GM03348 (cell line): ENCODE results near the gene ALKBH2.
"Not testable (repeated sequence)": the region's sequence is repeated elsewhere in the genome, so short reads cannot be mapped to it uniquely, and the experiment has no call there.

ENCODE experiments used
- DNase-seq: peaks from one replicate; pipeline ENCODE4 v3.0.0; 2012; ENCODE audit warnings: low spot score

The ALKBH2 gene

GRCh38 chr12:109065853-109066193 is 27.4 kb downstream of the ALKBH2 start:
- no peak for DNase-seq

GRCh38 chr12:109065154-109065852 is 28.0 kb downstream of the ALKBH2 start:
- no peak for DNase-seq

- no peak for DNase-seq
These were observed 29.1 kb downstream of the ALKBH2 start for GRCh38 chr12:109064143-109064542.

GRCh38 chr12:109058773-109059172 is 34.5 kb downstream of the ALKBH2 start:
- DNase-seq: no peak

GRCh38 chr12:109057376-109057775 is 35.9 kb downstream of the ALKBH2 start:
- DNase-seq: no peak

GRCh38 chr12:109056891-109057290 is 36.4 kb downstream of the ALKBH2 start:
- DNase-seq: no peak

GRCh38 chr12:109054520-109054919 is 38.8 kb downstream of the ALKBH2 start:
- DNase-seq: no peak

- not testable (repeated sequence) for DNase-seq
These were observed 39.2 kb downstream of the ALKBH2 start for GRCh38 chr12:109054124-109054513.

- DNase-seq: peak; percentile 9
These were observed 39.7 kb downstream of the ALKBH2 start for GRCh38 chr12:109053382-109054123.

GRCh38 chr12:109052414-109053323 is 40.6 kb downstream of the ALKBH2 start, which contains the start of gene USP30:
TSS of gene USP30 (plus strand) at chr12:109052576. CDS start at chr12:109052679, 103 bp downstream.
- DNase-seq: peak; percentile 95

- DNase-seq: no peak
These were observed 41.2 kb downstream of the ALKBH2 start for GRCh38 chr12:109052097-109052413.

- DNase-seq: not testable (repeated sequence)
These were observed 43.5 kb downstream of the ALKBH2 start for GRCh38 chr12:109049794-109050193.

GRCh38 chr12:109048706-109049105 is 44.6 kb downstream of the ALKBH2 start:
- DNase-seq: not testable (repeated sequence)

- no peak for DNase-seq
These were observed 46.0 kb downstream of the ALKBH2 start for GRCh38 chr12:109047081-109047805.

- no peak for DNase-seq
These were observed 49.0 kb downstream of the ALKBH2 start for GRCh38 chr12:109044241-109044640.
